GM18951 (cell line): ENCODE data around the gene PTBP1.
"Not testable (repeated sequence)": the region's sequence is repeated elsewhere in the genome, so short reads cannot be mapped to it uniquely, and the experiment has no call there.

ENCODE experiments used
- POLR2A ChIP-seq: IDR thresholded peaks from 4 replicates; pipeline ENCODE4 v1.6.1; 2011; ENCODE audit warnings: mild to moderate bottlenecking; ENCODE audit not compliant: insufficient read length, insufficient read depth; ENCODE audit errors: extremely low read depth
- in situ Hi-C: fragments of 300-500 bp; cut with MboI; formaldehyde crosslinking; loops from one replicate; pipeline ENCODE4 v1.12.0; 2022; ENCODE audit warnings: low sequenced_read_pairs, mixed read lengths, inconsistent platforms; ENCODE audit not compliant: unreplicated experiment

Gene PTBP1

DNA sequence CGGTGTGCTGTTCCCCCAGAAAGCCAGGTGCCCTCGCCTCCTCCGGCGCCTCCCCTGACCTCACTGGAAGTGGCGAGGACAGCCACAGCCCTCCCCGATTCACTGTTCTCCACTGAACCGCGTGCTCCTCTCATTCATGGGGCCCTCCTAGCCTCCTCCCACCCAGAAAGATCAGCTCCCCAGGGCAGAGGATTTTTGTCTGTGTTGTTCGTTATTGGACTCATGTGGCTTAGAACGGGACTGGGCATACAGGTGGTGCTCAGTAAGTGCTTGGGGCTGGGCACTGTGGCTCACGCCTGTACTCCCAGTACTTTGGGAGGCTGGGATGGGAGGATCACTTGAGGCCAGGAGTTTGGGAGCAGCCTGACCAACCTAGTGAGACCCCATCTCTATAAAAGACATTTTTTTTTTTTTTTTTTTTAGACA is 47.3 kb downstream of the PTBP1 start:
- in situ Hi-C loops = no loop called here
- TF ChIP-seq POLR2A = no peak

DNA sequence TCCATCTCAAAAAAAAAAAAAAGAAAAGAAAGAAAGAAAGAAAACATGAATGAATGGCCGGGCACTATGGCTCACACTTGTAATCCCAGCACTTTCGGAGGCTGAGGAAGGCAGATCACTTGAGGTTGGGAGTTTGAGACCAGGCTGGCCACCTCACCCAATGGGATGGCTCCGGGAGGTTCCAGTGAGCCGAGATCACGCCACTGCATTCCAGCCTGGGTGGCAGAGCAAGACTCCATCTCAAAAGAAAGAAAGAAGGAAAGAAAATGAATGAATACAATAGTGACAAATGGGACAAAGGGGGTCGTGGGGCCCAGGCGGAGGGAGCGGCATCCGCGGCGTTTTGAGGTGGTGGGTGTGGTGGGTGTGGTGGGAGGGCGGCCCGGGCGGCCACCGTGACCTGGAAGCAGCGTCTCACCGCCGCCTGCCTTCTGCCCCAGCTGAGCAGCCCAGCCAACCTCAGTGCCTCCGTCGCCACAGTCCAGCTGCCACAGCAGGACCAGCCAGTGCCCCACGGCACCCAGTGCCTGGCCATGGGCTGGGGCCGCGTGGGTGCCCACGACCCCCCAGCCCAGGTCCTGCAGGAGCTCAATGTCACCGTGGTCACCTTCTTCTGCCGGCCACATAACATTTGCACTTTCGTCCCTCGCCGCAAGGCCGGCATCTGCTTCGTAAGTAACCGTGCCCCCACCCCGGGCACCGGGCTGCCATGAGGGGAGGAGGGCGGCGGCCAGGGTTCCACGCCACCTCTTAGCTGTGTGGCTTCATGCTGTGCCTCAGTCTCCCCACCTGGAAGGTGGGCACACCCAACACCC is 48.7 kb downstream of the PTBP1 start:
- TF ChIP-seq POLR2A = no peak
- in situ Hi-C loops = no loop called here

DNA sequence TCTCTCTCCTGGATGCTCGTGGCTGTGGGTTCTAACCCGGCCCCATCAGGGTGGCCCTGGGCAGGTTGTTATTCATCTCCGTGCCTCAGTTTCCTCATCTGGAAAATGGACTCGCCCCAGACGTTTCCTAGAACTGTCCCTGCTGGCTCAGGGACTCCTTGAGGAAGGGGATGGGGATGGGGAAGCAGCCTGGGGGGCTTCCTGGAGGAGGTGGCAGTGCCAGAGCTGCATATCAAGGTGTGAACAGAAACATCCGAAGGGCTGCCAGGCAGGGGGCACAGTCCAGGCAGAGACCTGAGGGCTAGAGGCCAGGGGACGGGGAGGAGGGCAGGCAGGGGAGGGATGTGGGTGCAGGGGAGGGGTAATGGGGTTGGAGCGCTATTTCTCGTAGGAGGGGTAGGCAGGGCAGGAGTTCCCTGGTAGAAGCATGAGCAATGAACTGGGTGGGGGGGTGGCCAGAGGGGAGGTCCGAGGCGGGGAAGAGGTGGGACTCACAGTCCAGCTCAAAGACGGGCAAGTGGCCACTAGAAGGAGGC is 51.2 kb downstream of the PTBP1 start:
- no peak for TF ChIP-seq POLR2A
- in situ Hi-C loops = no loop called here

DNA sequence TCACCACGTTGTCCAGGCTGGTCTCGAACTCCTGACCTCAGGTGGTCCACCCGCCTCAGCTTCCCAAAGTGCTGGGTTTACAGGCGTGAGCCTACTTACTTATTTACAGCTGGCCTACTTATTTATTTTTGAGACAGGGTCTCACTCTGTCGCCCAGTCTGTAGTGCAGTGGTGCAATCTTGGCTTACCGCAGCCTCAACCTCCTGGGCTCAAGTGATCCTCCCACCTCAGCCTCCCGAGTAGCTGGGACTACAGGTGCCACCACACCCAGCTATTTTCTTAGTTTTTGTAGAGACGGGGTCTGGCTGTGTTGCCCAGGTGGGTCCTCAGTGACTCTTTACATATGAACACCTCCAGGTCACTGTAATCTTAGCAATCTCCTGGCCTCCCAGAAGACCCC is 51.9 kb downstream of the PTBP1 start:
- in situ Hi-C loops = not testable (repeated sequence)

DNA sequence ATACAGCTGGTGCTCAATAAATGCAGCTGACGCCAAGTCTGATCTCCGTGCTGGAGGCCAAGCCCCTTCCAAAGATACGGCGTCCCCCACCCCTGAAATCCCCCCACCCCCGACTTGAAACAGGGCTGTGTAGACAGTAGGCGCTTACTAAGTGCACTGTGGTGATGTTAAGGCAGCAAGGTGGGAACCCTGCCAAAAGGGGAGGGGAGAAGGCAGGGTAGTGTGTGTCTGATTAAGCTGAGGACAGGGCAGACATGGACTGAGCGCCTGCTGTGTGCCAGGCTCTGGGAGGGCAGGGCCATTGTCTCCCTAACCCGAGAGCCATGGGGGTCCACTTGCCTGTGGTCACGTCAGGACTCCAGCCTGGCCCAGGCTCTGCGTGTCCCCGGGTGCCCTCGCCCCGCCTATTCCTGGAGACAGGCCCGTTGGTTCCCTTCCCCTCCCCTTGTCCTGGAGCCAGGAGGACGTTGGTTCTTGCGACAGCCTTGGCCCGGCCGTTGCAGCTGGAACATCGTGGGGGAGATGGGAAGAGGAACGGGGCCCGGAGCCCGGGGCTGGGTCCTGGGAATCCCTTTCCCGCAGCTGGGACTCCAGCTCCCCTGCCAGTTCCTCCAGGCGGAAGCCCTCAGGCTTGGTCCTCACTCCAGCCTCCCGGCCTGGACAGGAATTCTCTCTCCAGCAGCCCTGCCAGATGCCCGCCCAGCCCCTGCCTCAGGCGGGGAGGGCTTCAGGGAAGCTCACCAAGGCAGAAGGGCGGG is 53.1 kb downstream of the PTBP1 start:
- in situ Hi-C loops = no loop called here
- no peak for TF ChIP-seq POLR2A

GRCh38 chr19:850979-851335 is 53.7 kb downstream of the PTBP1 start:
- in situ Hi-C loops = no loop called here
- TF ChIP-seq POLR2A = no peak

GRCh38 chr19:852136-853013 is 55.1 kb downstream of the PTBP1 start, which contains the start of gene ELANE:
TSS of gene ELANE (plus strand) at chr19:852303. CDS start at chr19:852329, 26 bp downstream.
- no peak for TF ChIP-seq POLR2A
- in situ Hi-C loops = no loop called here

DNA sequence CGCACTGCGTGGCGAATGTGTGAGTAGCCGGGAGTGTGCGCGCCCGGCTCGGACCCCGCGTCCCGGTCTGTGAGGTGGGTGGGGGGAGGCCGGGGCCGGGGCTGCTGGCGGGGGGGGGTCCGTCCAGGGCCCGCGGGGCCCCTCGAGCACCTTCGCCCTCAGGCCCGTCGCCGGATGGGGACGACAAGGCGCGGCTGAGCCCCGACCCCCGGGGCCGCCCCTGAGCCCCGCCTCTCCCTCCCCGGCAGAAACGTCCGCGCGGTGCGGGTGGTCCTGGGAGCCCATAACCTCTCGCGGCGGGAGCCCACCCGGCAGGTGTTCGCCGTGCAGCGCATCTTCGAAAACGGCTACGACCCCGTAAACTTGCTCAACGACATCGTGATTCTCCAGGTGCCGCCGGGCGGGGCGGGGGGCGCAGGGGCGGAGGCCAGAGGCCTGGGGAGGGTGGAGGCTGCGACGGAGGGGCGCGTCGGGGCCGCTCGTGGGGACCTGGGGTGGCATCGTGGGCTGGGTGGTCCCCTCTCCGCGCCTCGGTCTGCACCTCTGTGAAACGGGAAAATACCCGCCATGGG is 55.8 kb downstream of the PTBP1 start:
- TF ChIP-seq POLR2A = no peak
- in situ Hi-C loops = no loop called here

- in situ Hi-C loops = not testable (repeated sequence)
Measured at GRCh38 chr19:853614-854220, 56.5 kb downstream of the PTBP1 start.

GRCh38 chr19:854549-854948 is 57.3 kb downstream of the PTBP1 start:
- TF ChIP-seq POLR2A = no peak
- in situ Hi-C loops = no loop called here

- in situ Hi-C loops = no loop called here
- TF ChIP-seq POLR2A = no peak
Measured at GRCh38 chr19:855142-855541, 57.9 kb downstream of the PTBP1 start.

GRCh38 chr19:855566-856120 is 58.4 kb downstream of the PTBP1 start:
- no peak for TF ChIP-seq POLR2A
- in situ Hi-C loops = no loop called here
